Thoracic aorta (tissue), 2 donors: ENCODE data around the gene COLGALT1. TPM values are rescaled to one million over a fixed set of nuclear protein-coding genes. Genes with fewer than 3 reads are reported as not detected.

ENCODE experiments used
- ATAC-seq: fragments of 150-250 bp; one replicate; pipeline ENCODE4 v1.8.0; 2017; ENCODE audit warnings: low read depth; ENCODE audit not compliant: insufficient number of reproducible peaks, low FRiP score
- DNase-seq: peaks from one replicate; pipeline ENCODE4 v3.0.0-alpha.2; 2020; ENCODE audit warnings: low spot score
- H3K27ac ChIP-seq, 2 donors: fragments of 200-600 bp; sonication (generic); 1 replicate in 1 of 2; 2 replicates in 1 of 2; pipeline ENCODE4 v1.5.1; 2016; ENCODE audit warnings: mild to moderate bottlenecking in 2 of 2, moderate library complexity in 2 of 2
- H3K27me3 ChIP-seq: fragments of 200-600 bp; sonication (generic); replicated peaks from 2 replicates; pipeline ENCODE4 v1.6.0; 2016; ENCODE audit warnings: mild to moderate bottlenecking; ENCODE audit not compliant: insufficient read depth
- H3K36me3 ChIP-seq: fragments of 200-600 bp; sonication (generic); one replicate; pipeline ENCODE4 v1.5.1; 2016
- H3K4me1 ChIP-seq, 2 donors: fragments of 200-600 bp; sonication (generic); 1 replicate in 1 of 2; 2 replicates in 1 of 2; pipeline versions ENCODE4 v1.5.1 to v1.6.0; 2016; ENCODE audit warnings: low read depth in 2 of 2, mild to moderate bottlenecking in 1 of 2; ENCODE audit not compliant: control insufficient read depth in 1 of 2
- H3K4me3 ChIP-seq: fragments of 200-600 bp; sonication (generic); 2 replicates; pipeline ENCODE4 v1.5.1; 2016; ENCODE audit warnings: mild to moderate bottlenecking
- H3K9me3 ChIP-seq: fragments of 200-600 bp; sonication (generic); 2 replicates; pipeline ENCODE4 v1.5.1; 2016
- CTCF ChIP-seq: fragments of 200-600 bp; sonication (generic); IDR thresholded peaks from one replicate; pipeline ENCODE4 v1.5.1; 2019; ENCODE audit warnings: antibody characterized with exemption
- total RNA-seq, 2 donors: library from RNA; depleted of rRNA; stranded (reverse); fragments of >200 nt; gene quantifications; one replicate each; pipeline versions ENCODE4 v1.1.0 to v1.2.3, GENCODE V29; 2016

The COLGALT1 gene
- total RNA-seq, 2 donors from 2014 or later = 73.7 to 94.1 TPM

DNA sequence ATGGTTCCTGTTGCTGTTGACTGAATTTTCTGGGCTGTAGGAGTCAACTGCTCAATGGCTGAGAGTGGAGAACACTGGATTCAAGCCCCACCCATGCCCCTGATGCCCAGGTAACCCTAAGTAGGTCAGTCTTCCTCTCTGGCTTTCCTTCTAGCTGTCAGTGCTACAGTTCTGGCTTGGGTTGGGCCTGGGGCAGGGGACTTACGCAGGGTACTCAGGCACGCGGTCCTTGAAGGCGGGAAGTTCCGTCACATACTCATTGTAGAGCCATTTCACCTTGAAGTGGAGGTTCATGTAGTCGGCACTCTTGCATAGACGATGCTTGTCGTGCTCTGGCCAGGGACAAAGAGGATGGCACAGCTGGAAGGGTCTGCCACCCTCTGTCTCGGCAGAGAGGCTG is 77.1 kb downstream of the COLGALT1 start:
- Histone ChIP-seq H3K4me1 (no peaks in the 10 kb centered on the region), H3K36me3 (no peaks in the 10 kb centered on the region), H3K9me3 (no peaks in the 10 kb centered on the region), H3K4me3 (no peak overlapping the region), H3K27me3 (no peaks in the 10 kb centered on the region), H3K27ac (no peak overlapping the region)
- ATAC-seq (no peak), DNase-seq (no peak)
- TF ChIP-seq CTCF = no peak

Other genes with a start within 250 kb of the COLGALT1 start
- 100 to 1,000 TPM; 132 to 140 TPM for gene MRPL34, start 249.8 kb upstream of the COLGALT1 start, total RNA-seq
- gene DDA1, start 246.1 kb upstream of the COLGALT1 start, total RNA-seq = 10 to 100 TPM in 1 of 2 donors, 1 to 10 TPM in 1; 8.9 to 13.5 TPM
- 10 to 100 TPM in 1 of 2 donors, 1 to 10 TPM in 1; 9.5 to 13.4 TPM for gene ANO8, start 220.8 kb upstream of the COLGALT1 start, total RNA-seq
- gene GTPBP3, start 218.1 kb upstream of the COLGALT1 start, total RNA-seq = 10 to 100 TPM; 20.7 to 72.5 TPM
- gene PLVAP, start 178.3 kb upstream of the COLGALT1 start, total RNA-seq = 100 to 1,000 TPM; 120 to 126 TPM
- gene CCDC194, start 161.5 kb upstream of the COLGALT1 start, total RNA-seq = not detected
- 100 to 1,000 TPM; 113 to 144 TPM for gene BST2, start 150.0 kb upstream of the COLGALT1 start, total RNA-seq
- gene MVB12A, start 135.6 kb upstream of the COLGALT1 start, total RNA-seq = 100 to 1,000 TPM in 1 of 2 donors, 10 to 100 TPM in 1; 25.3 to 103 TPM
- not detected for gene TMEM221, start 107.0 kb upstream of the COLGALT1 start, total RNA-seq
- not detected for gene NXNL1, start 94.7 kb upstream of the COLGALT1 start, total RNA-seq
- 10 to 100 TPM; 29.1 to 36.4 TPM for gene SLC27A1, start 85.1 kb upstream of the COLGALT1 start, total RNA-seq
- 10 to 100 TPM; 67.4 to 92.9 TPM for gene PGLS, start 44.0 kb upstream of the COLGALT1 start, total RNA-seq
- gene UNC13A, start 132.7 kb downstream of the COLGALT1 start, total RNA-seq = 1 to 10 TPM; 2.1 to 7.7 TPM
- gene MAP1S, start 163.8 kb downstream of the COLGALT1 start, total RNA-seq = 10 to 100 TPM; 31.7 to 42.9 TPM
- gene FCHO1, start 195.8 kb downstream of the COLGALT1 start, total RNA-seq = 1 to 10 TPM; 8.5 to 8.9 TPM
- 1 to 10 TPM in 1 of 2 donors, not detected in 1; 2.3 TPM for gene B3GNT3, start 239.5 kb downstream of the COLGALT1 start, total RNA-seq